Chondrocyte (in vitro differentiated cells): ENCODE measurements around the gene NRF1. TPM values are rescaled to one million over a fixed set of nuclear protein-coding genes. Genes with fewer than 3 reads are reported as not detected.

Experiments
- DNase-seq: peaks from one replicate; pipeline ENCODE4 v3.0.0; 2021; ENCODE audit warnings: mixed read lengths, low spot score
- H3K27ac Mint-ChIP-seq: one replicate; pipeline ENCODE4 v1.8.0; 2021; ENCODE audit warnings: mild to moderate bottlenecking, moderate library complexity, mixed read lengths; ENCODE audit not compliant: unreplicated experiment
- H3K27me3 Mint-ChIP-seq: 2 replicates; pipeline ENCODE4 v1.8.0; 2021; ENCODE audit warnings: low read depth, mixed read lengths
- H3K36me3 Mint-ChIP-seq: 2 replicates; pipeline ENCODE4 v1.8.0; 2021; ENCODE audit warnings: low read depth, mixed read lengths
- H3K4me1 Mint-ChIP-seq: 2 replicates; pipeline ENCODE4 v1.8.0; 2021; ENCODE audit warnings: low read depth, mild to moderate bottlenecking, mixed read lengths
- H3K4me3 Mint-ChIP-seq: one replicate; pipeline ENCODE4 v1.8.0; 2021; ENCODE audit warnings: mild to moderate bottlenecking, moderate library complexity, mixed read lengths; ENCODE audit not compliant: unreplicated experiment
- H3K9me3 Mint-ChIP-seq: 2 replicates; pipeline ENCODE4 v1.8.0; 2021; ENCODE audit warnings: low read depth, mixed read lengths
- CTCF ChIP-seq: fragments of 200-600 bp; sonication (generic); IDR thresholded peaks from 2 replicates; pipeline ENCODE4 v1.5.0; 2021; ENCODE audit warnings: antibody characterized with exemption, mild to moderate bottlenecking, moderate library complexity
- total RNA-seq: library from RNA; stranded (reverse); gene quantifications from 3 replicates; pipeline ENCODE4 v1.2.1, GENCODE V29; 2021

The NRF1 gene
- total RNA-seq, 1 donor from 2014 or later, result 13.3 TPM

- Mint-ChIP-seq H3K9me3 (no peaks in the 10 kb centered on the region), H3K4me3 (no peak overlapping the region), H3K36me3 (no peaks in the 10 kb centered on the region), H3K27me3 (peaks cover 21% of the 10 kb centered on the region), H3K4me1 (no peaks in the 10 kb centered on the region), H3K27ac (no peak overlapping the region)
- no peak for TF ChIP-seq CTCF
- no peak for DNase-seq
These were observed 162.8 kb downstream of the NRF1 start for GRCh38 chr7:129774359-129774758.

- H3K27ac Mint-ChIP-seq, result no peak overlapping the region
- peaks cover 21% of the 10 kb centered on the region for H3K27me3 Mint-ChIP-seq
- TF ChIP-seq CTCF, result no peak
- H3K4me3 Mint-ChIP-seq, result no peak overlapping the region
- no peaks in the 10 kb centered on the region for H3K4me1 Mint-ChIP-seq
- no peak for DNase-seq
- H3K36me3 Mint-ChIP-seq, result no peaks in the 10 kb centered on the region
- H3K9me3 Mint-ChIP-seq, result no peaks in the 10 kb centered on the region
These were observed 163.6 kb downstream of the NRF1 start for GRCh38 chr7:129774871-129775694.

- H3K9me3 Mint-ChIP-seq, result no peaks in the 10 kb centered on the region
- no peak overlapping the region for H3K4me3 Mint-ChIP-seq
- peaks cover 21% of the 10 kb centered on the region for H3K27me3 Mint-ChIP-seq
- no peaks in the 10 kb centered on the region for H3K4me1 Mint-ChIP-seq
- H3K27ac Mint-ChIP-seq, result no peak overlapping the region
- DNase-seq, result no peak
- H3K36me3 Mint-ChIP-seq, result no peaks in the 10 kb centered on the region
- TF ChIP-seq CTCF, result no peak
These were observed 164.3 kb downstream of the NRF1 start for GRCh38 chr7:129775695-129776361.

GRCh38 chr7:129776362-129776722 lies 164.8 kb downstream of the NRF1 start:
- Mint-ChIP-seq H3K36me3 (no peaks in the 10 kb centered on the region), H3K9me3 (no peaks in the 10 kb centered on the region), H3K4me1 (peaks cover 5% of the 10 kb centered on the region), H3K27me3 (peaks cover 25% of the 10 kb centered on the region), H3K4me3 (no peak overlapping the region), H3K27ac (no peak overlapping the region)
- TF ChIP-seq CTCF, result no peak
- no peak for DNase-seq

- Mint-ChIP-seq H3K27me3 (peaks cover 31% of the 10 kb centered on the region), H3K27ac (no peak overlapping the region), H3K4me1 (peaks cover 10% of the 10 kb centered on the region), H3K36me3 (no peaks in the 10 kb centered on the region), H3K9me3 (no peaks in the 10 kb centered on the region), H3K4me3 (no peak overlapping the region)
- TF ChIP-seq CTCF, result no peak
- DNase-seq, result no peak
These were observed 165.8 kb downstream of the NRF1 start for GRCh38 chr7:129777195-129777844.
